Heart left ventricle (tissue), 16 donors: ENCODE data around the gene TM4SF5. TPM values are rescaled to one million over a fixed set of nuclear protein-coding genes. Genes with fewer than 3 reads are reported as not detected.
A peak's percentile ranks its signal among the peaks of the same experiment; 100 is the strongest.

ENCODE experiments used
- ATAC-seq, 4 donors: fragments of 200-7000 bp; cut with Tn5 transposase; one replicate each; pipeline ENCODE4 v1.9.1; 2020 to 2022; ENCODE audit warnings: moderate library complexity in 4 of 4, mild to moderate bottlenecking in 3 of 4, moderate number of reproducible peaks in 1 of 4
- DNase-seq, 5 donors: peaks; one replicate each; pipeline ENCODE4 v3.0.0-alpha.2; 2020
- H3K27ac ChIP-seq, 12 donors: fragments of 200-600 bp; sonication (generic) in 4 of 12; one replicate each; pipeline versions ENCODE4 v1.5.0 to v1.8.0; 2016 to 2022; ENCODE audit warnings: mild to moderate bottlenecking in 2 of 12
- H3K27me3 ChIP-seq, 9 donors: fragments of 200-600 bp; sonication (generic) in 2 of 9; one replicate each; pipeline versions ENCODE4 v1.5.1 to v1.8.0; 2016 to 2022; ENCODE audit warnings: mild to moderate bottlenecking in 3 of 9
- H3K36me3 ChIP-seq, 9 donors: fragments of 200-600 bp; sonication (generic) in 2 of 9; one replicate each; pipeline versions ENCODE4 v1.5.0 to v1.8.0; 2018 to 2022; ENCODE audit warnings: mild to moderate bottlenecking in 2 of 9
- H3K4me1 ChIP-seq, 12 donors: fragments of 200-600 bp; sonication (generic) in 4 of 12; one replicate each; pipeline versions ENCODE4 v1.5.0 to v1.8.0; 2016 to 2022; ENCODE audit warnings: mild to moderate bottlenecking in 3 of 12
- H3K4me3 ChIP-seq, 12 donors: fragments of 200-600 bp; sonication (generic) in 4 of 12; one replicate each; pipeline versions ENCODE4 v1.5.0 to v1.8.0; 2017 to 2022; ENCODE audit warnings: mild to moderate bottlenecking in 9 of 12, moderate library complexity in 4 of 12
- H3K9me3 ChIP-seq, 12 donors: fragments of 200-600 bp; sonication (generic) in 4 of 12; one replicate each; pipeline versions ENCODE4 v1.5.0 to v1.8.0; 2016 to 2022; ENCODE audit warnings: mild to moderate bottlenecking in 1 of 12
- POLR2A ChIP-seq, 2 donors: fragments of 450-650 bp; IDR thresholded peaks; one replicate each; pipeline ENCODE4 v1.6.1; 2017; ENCODE audit warnings: antibody characterized with exemption in 2 of 2, mild to moderate bottlenecking in 2 of 2, moderate library complexity in 2 of 2
- WGBS, 4 donors: extraction: QIAGEN DNeasy Blood & Tissue Kit in 2 of 4; methylation state at CpG; one replicate each; pipeline versions ENCODE4 v1.1.5 to v1.1.7; 2013 to 2018; 5-methylcytosine and 5-hydroxymethylcytosine counted together
- intact Hi-C, 10 donors: fragments of 100-400 bp; cut with DNase I; formaldehyde crosslinking; loops; one replicate each; pipeline versions ENCODE4 v1.11.1 to v1.14.2; 2022
- polyA plus RNA-seq, 2 donors: library from polyadenylated mRNA; stranded (reverse); fragments of 200-250 nt; gene quantifications; one replicate each; pipeline ENCODE4 v1.2.3, GENCODE V29; 2013
- total RNA-seq, 9 donors: library from RNA; depleted of rRNA in 2 of 9; stranded (reverse); fragments of >200 nt in 2 of 9; fragmentation: NEBNext Ultra II Directional in 3 of 9; extraction: Animal tissue kit (Norgen Biotek cat#: 25700) in 3 of 9; gene quantifications; one replicate each; pipeline versions ENCODE4 v1.1.0 to v1.2.4, GENCODE V29; 2016 to 2023
- TF ChIP-seq, protein P1 (sequence below), 12 donors: fragments of 200-600 bp; sonication (generic) in 4 of 12; IDR thresholded peaks; one replicate each; pipeline versions ENCODE4 v1.5.0 to v1.8.0; 2018 to 2022; ENCODE audit warnings: antibody characterized with exemption in 12 of 12, mild to moderate bottlenecking in 5 of 12
- donor health status: ischemic (EF 13 %, LVEDD 7.1; RV severe dilation, severe dysfunction).
- donor health status: healthy with polysubstance abuse.
- donor health status: DM: no; HTN: yes; CAD: no.
- donor health status: DM: no; HTN: no; CAD: no.
- donor health status: ischemic (EF 25% LVEDD 6.9; RV normal size, moderate dysfunction).
- donor health status: ischemic (EF 25% LVEDD 5.7; RV mildly dilated, moderate dysfunction).
- donor health status: healthy.
- donor health status: DM: yes; HTN: yes; CAD: no.
- donor health status: ischemic (EF 35%, LVEDD 5.7; RV mildly dilated, moderate dysfunction).
- donor health status: nonischemic (EF 11% LVEDD 7.7; RV severe dilation, severe dysfunction).
- donor health status: DM: yes; HTN: yes; CAD: no.
- donor health status: PGD.
- donor health status: ischemic (EF 29% LVEDD 5.4; RV normal size, mild dysfunction).
- donor health status: nonischemic (EF 23%, LVEDD 6.1; RV moderate dilation, normal function).

TM4SF5 gene
- total and polyA plus RNA-seq, 11 donors, result not detected

DNA sequence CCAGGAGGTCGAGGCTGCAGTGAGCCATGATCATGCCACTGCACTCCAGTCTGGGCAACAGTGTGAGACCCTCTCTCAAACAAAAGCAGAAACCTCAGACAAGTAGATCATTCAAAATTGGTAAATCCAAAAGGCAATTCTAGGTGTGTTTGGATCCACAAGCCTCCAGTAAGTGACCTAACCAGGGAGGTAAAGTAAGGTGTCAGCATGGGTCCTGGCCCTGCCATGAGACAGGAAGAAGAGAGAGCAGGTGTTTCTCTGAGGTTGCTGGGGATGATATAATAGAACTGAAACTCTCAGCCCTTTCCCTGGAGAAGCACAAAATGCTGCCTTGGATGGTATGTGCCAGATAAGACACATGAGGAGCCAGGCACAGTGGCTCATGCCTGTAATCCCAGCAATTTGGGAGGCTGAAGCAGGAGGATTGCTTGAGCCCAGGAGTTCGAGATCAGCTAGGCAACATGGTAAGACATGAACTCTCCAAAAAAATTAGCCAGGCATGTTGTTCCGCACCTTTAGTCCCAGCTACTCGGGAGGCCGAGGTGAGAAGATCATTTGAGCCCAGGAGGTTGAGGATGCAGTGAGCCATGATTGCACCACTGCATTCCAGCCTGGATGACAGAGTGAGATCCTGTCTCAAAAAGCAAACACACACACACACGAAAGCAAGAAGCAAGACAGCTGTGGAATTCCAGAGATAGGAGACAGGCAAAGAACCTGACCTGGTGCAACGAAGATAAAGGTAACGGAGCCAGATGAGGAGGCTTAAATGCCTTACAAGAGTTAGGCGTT lies 6.5 kb downstream of the TM4SF5 start:
- DNase-seq, result no peak
- intact Hi-C loops, result no loop called here

DNA sequence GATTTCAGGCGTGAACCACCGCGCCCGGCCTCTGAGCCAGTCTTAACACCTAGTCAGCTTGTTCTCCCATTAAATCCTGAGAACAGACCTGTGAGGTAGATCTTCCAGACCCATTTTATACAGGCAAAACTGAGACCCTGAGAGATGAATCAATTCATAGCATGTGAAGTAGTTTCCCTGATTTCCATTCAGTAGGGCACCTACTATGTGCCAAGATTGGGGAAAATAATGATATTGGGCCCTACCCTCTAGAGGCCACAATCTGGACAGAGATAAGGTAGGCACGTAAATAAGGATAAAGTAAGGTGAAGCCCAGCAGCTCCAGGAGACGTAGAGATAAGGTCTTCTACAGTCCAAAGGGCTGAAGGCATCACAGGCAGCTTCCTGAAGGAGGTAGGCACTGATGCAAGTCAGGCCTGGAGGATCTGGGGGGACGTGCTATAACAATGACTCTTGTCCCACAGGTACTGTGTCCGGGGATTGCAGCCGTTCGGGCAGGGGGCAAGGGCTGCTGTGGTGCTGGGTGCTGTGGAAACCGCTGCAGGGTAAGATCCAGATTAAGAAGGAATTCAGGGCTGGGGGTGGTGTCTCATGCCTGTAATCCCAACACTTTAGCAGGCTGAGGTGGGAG lies 8.8 kb downstream of the TM4SF5 start:
- WGBS, 4 donors, result 70 to 80% (median 75%) methylated on average over 11 of the region's 11 CpGs
- H3K9me3 ChIP-seq, result no peaks in the 10 kb centered on the region
- H3K27me3 ChIP-seq, result peaks cover 0 to 56% (median 31%) of the 10 kb centered on the region in 9 donors

More for the DNA sequence above, 6.5 kb downstream of the TM4SF5 start:
- no peak for TF ChIP-seq POLR2A (IDR thresholded peaks at IDR 0.05)
- TF ChIP-seq, protein P1, sequence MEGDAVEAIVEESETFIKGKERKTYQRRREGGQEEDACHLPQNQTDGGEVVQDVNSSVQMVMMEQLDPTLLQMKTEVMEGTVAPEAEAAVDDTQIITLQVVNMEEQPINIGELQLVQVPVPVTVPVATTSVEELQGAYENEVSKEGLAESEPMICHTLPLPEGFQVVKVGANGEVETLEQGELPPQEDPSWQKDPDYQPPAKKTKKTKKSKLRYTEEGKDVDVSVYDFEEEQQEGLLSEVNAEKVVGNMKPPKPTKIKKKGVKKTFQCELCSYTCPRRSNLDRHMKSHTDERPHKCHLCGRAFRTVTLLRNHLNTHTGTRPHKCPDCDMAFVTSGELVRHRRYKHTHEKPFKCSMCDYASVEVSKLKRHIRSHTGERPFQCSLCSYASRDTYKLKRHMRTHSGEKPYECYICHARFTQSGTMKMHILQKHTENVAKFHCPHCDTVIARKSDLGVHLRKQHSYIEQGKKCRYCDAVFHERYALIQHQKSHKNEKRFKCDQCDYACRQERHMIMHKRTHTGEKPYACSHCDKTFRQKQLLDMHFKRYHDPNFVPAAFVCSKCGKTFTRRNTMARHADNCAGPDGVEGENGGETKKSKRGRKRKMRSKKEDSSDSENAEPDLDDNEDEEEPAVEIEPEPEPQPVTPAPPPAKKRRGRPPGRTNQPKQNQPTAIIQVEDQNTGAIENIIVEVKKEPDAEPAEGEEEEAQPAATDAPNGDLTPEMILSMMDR (IDR thresholded peaks at IDR 0.05), result no peak
- Histone ChIP-seq H3K36me3 (no peaks in the 10 kb centered on the region), H3K27ac (no peak overlapping the region), H3K27me3 (peaks cover 0 to 39% (median 16%) of the 10 kb centered on the region in 9 donors), H3K9me3 (no peaks in the 10 kb centered on the region), H3K4me3 (no peak overlapping the region), H3K4me1 (no peaks in the 10 kb centered on the region)
- WGBS, 4 donors, result 59 to 66% (median 60%) methylated on average over 9 of the region's 9 CpGs
- ATAC-seq, result no peak

DNA sequence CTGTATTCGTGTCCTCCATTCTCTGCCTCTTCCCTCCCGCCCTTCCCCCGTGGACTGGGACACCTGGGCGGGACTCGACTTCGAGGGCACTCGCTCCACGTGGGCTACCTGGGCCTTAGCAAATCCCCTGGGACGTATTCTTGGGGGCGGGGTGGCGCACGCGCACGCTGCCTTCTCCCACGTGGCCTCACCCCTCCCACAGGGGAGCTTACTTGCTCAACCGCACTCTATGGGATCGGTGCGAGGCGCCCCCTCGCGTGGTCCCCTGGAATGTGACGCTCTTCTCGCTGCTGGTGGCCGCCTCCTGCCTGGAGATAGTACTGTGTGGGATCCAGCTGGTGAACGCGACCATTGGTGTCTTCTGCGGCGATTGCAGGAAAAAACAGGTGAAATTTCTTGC lies 11.0 kb downstream of the TM4SF5 start:
- intact Hi-C loops, result loop anchor here in 2 of 10 donors (5.0 to 10.0 kb wide), 2 partner anchors 40 to 48 kb away; partner anchors contain the start of genes CXCL16 (in 1 of the 2), MED11 (in 1 of the 2) and ZMYND15 (in 1 of the 2)
- 26 to 41% (median 28%) methylated on average over 22 to 28 of the region's 28 CpGs for WGBS, 4 donors
- peak in 1 of 5 donors; percentile 71 for DNase-seq

More for the DNA sequence above, 8.8 kb downstream of the TM4SF5 start:
- no peak for TF ChIP-seq POLR2A (IDR thresholded peaks at IDR 0.05)
- TF ChIP-seq, protein P1 (IDR thresholded peaks at IDR 0.05), result no peak
- no peak overlapping the region for H3K27ac ChIP-seq
- no peaks in the 10 kb centered on the region for H3K36me3 ChIP-seq
- ATAC-seq (no peak), DNase-seq (no peak)
- no peak overlapping the region for H3K4me3 ChIP-seq
- H3K4me1 ChIP-seq, result peaks cover 0 to 6% (median 4%) of the 10 kb centered on the region in 12 donors
- intact Hi-C loops, result loop anchor here in 2 of 10 donors (5.0 to 10.0 kb wide), 2 partner anchors 38 to 46 kb away; partner anchors contain the start of genes CXCL16 (in 1 of the 2), MED11 (in 1 of the 2) and ZMYND15 (in 1 of the 2)

More for the DNA sequence above, 11.0 kb downstream of the TM4SF5 start:
- TF ChIP-seq, protein P1 (IDR thresholded peaks at IDR 0.05), result no peak
- TF ChIP-seq POLR2A (IDR thresholded peaks at IDR 0.05), result no peak
- H3K27ac ChIP-seq, result no peak overlapping the region
- H3K9me3 ChIP-seq, result no peaks in the 10 kb centered on the region
- no peak overlapping the region for H3K4me3 ChIP-seq
- H3K36me3 ChIP-seq, result no peaks in the 10 kb centered on the region
- peak in 1 of 4 donors; percentile 26 for ATAC-seq
- H3K27me3 ChIP-seq, result peaks cover 0 to 63% (median 40%) of the 10 kb centered on the region in 9 donors
- peaks cover 0 to 28% (median 25%) of the 10 kb centered on the region in 12 donors for H3K4me1 ChIP-seq
